Karpas-422 (cell line): ENCODE results near the gene TRIO. TPM values are rescaled to one million over a fixed set of nuclear protein-coding genes. Genes with fewer than 3 reads are reported as not detected.

ENCODE experiments used
- DNase-seq: peaks from one replicate; pipeline ENCODE4 v3.0.0-alpha.2; 2015
- H2AFZ ChIP-seq: fragments of 200-600 bp; sonication (generic); 2 replicates; pipeline ENCODE4 v1.6.1; 2014; ENCODE audit warnings: antibody characterized with exemption, low read length, mixed read lengths
- H3K27ac ChIP-seq: fragments of 200-600 bp; sonication (generic); 2 replicates; pipeline ENCODE4 v1.5.1; 2014; ENCODE audit warnings: mild to moderate bottlenecking, low read length, moderate library complexity
- H3K27me3 ChIP-seq: fragments of 200-600 bp; sonication (generic); 2 replicates; pipeline ENCODE4 v1.6.1; 2014; ENCODE audit warnings: low read length, mixed read lengths
- H3K36me3 ChIP-seq: fragments of 200-600 bp; sonication (generic); 2 replicates; pipeline ENCODE4 v1.6.1; 2014; ENCODE audit warnings: low read length, mixed read lengths; ENCODE audit not compliant: insufficient read depth
- H3K4me1 ChIP-seq: fragments of 200-600 bp; sonication (generic); 2 replicates; pipeline ENCODE4 v1.6.1; 2014; ENCODE audit warnings: mild to moderate bottlenecking, low read length, mixed read lengths
- H3K4me2 ChIP-seq: fragments of 200-600 bp; sonication (generic); 2 replicates; pipeline ENCODE4 v1.6.1; 2014; ENCODE audit warnings: low read length, low read depth, mild to moderate bottlenecking; ENCODE audit not compliant: poor library complexity, severe bottlenecking
- H3K4me3 ChIP-seq: fragments of 200-600 bp; sonication (generic); 2 replicates; pipeline ENCODE4 v1.5.1; 2014; ENCODE audit warnings: mild to moderate bottlenecking, antibody characterized with exemption, low read length, mixed read lengths
- H3K79me2 ChIP-seq: fragments of 200-600 bp; sonication (generic); 2 replicates; pipeline ENCODE4 v1.6.1; 2014; ENCODE audit warnings: mild to moderate bottlenecking, low read length, mixed read lengths
- H3K9ac ChIP-seq: fragments of 200-600 bp; sonication (generic); 2 replicates; pipeline ENCODE4 v1.6.0; 2014; ENCODE audit warnings: low read length
- H3K9me2 ChIP-seq: fragments of 200-600 bp; sonication (generic), shearing (Covaris generic); replicated peaks from 2 replicates; pipeline ENCODE4 v1.6.0; 2014; ENCODE audit warnings: mild to moderate bottlenecking, low read length, moderate library complexity; ENCODE audit not compliant: insufficient read depth
- H3K9me3 ChIP-seq: fragments of 300-700, 200-600 bp; sonication (generic); 2 replicates; pipeline ENCODE4 v1.6.1; 2014; ENCODE audit warnings: low read length, mixed read lengths
- H4K20me1 ChIP-seq: fragments of 200-600 bp; sonication (generic); 2 replicates; pipeline ENCODE4 v1.6.1; 2014; ENCODE audit warnings: mild to moderate bottlenecking, antibody characterized with exemption, low read length, low read depth; ENCODE audit not compliant: insufficient read depth
- total RNA-seq: library from RNA; depleted of rRNA; stranded (reverse); fragments of >200 nt; shearing (Covaris generic); gene quantifications from 2 replicates; pipeline ENCODE4 v1.2.3, GENCODE V29; 2014; ENCODE audit warnings: low replicate concordance

TRIO gene
- total RNA-seq, 1 experiment from 2014 or later = 0.04 TPM

DNA sequence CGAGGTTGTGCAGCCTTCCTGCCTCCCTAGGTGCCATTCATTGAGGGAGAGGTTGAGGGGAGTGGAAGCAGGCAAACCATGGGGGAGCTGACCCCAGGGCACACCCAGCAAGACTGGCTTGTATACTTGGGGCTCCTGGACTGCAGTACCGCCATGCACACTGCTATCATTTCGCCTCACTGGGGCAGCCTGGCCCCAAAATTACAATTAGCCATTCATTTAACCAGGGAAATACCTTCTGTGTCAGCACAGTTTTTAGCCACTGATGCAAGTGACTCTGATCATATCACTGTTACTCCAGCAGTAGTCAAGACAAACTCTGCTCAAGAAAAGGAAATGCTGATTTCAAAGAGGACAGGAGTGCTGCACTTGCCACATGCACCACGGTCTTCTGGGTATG is 109.7 kb downstream of the TRIO start:
- Histone ChIP-seq H4K20me1 (no peaks in the 10 kb centered on the region), H3K79me2 (no peaks in the 10 kb centered on the region), H3K9me3 (no peaks in the 10 kb centered on the region), H3K4me2 (no peak overlapping the region), H3K27me3 (no peaks in the 10 kb centered on the region), H3K4me3 (no peak overlapping the region), H3K27ac (no peak overlapping the region), H3K9me2 (no peaks in the 10 kb centered on the region), H2AFZ (no peak overlapping the region), H3K9ac (no peak overlapping the region), H3K36me3 (no peaks in the 10 kb centered on the region), H3K4me1 (no peaks in the 10 kb centered on the region)
- DNase-seq = no peak

- no peak overlapping the region for H3K4me2 ChIP-seq
- H3K79me2 ChIP-seq = no peaks in the 10 kb centered on the region
These were observed 111.5 kb downstream of the TRIO start for GRCh38 chr5:14254686-14255085.

DNA sequence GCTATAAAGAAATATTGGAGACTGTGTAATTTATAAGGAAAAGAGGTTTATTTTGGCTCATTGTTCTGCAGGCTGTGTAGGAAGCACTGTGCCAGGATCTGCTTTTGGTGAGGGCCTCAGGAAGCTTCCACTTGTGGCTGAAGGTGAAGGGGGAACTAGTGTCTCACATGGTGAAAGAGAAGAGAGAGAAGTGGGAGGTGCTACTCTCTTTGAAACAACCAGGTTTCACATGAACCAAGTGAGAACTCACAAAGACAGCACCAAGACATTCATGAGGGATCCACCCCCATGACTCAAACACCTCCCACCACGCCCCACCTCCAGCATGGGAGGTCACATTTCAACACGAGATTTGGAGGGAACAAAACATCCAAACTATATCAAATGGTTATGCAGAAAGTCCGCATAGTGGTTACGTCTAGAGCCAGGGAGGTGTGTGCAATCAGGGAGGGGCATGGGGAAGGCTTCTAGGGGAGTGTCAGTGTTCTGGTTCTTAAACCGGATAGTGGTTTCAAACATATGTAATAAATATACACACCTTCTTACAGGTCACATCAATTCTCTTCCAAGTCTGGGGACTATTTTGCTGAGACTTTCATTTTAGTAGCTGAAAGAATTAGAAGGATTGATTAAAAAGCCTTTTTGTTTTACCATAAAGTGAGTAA is 113.0 kb downstream of the TRIO start:
- DNase-seq = no peak
- H3K9me3 ChIP-seq = no peaks in the 10 kb centered on the region
- H3K9me2 ChIP-seq = no peaks in the 10 kb centered on the region
- H3K79me2 ChIP-seq = no peaks in the 10 kb centered on the region
- no peak overlapping the region for H3K4me3 ChIP-seq
- no peak overlapping the region for H3K9ac ChIP-seq
- no peak overlapping the region for H3K27ac ChIP-seq
- H3K36me3 ChIP-seq = no peaks in the 10 kb centered on the region
- no peaks in the 10 kb centered on the region for H3K4me1 ChIP-seq
- H3K27me3 ChIP-seq = no peaks in the 10 kb centered on the region
- no peak overlapping the region for H2AFZ ChIP-seq
- no peaks in the 10 kb centered on the region for H4K20me1 ChIP-seq
- no peak overlapping the region for H3K4me2 ChIP-seq

More at GRCh38 chr5:14254686-14255085, 111.5 kb downstream of the TRIO start:
- Histone ChIP-seq H2AFZ (no peak overlapping the region), H3K27me3 (no peaks in the 10 kb centered on the region), H4K20me1 (no peaks in the 10 kb centered on the region), H3K4me1 (no peaks in the 10 kb centered on the region), H3K4me3 (no peak overlapping the region), H3K9ac (no peak overlapping the region), H3K27ac (no peak overlapping the region), H3K9me2 (no peaks in the 10 kb centered on the region), H3K9me3 (no peaks in the 10 kb centered on the region), H3K36me3 (no peaks in the 10 kb centered on the region)
- no peak for DNase-seq

DNA sequence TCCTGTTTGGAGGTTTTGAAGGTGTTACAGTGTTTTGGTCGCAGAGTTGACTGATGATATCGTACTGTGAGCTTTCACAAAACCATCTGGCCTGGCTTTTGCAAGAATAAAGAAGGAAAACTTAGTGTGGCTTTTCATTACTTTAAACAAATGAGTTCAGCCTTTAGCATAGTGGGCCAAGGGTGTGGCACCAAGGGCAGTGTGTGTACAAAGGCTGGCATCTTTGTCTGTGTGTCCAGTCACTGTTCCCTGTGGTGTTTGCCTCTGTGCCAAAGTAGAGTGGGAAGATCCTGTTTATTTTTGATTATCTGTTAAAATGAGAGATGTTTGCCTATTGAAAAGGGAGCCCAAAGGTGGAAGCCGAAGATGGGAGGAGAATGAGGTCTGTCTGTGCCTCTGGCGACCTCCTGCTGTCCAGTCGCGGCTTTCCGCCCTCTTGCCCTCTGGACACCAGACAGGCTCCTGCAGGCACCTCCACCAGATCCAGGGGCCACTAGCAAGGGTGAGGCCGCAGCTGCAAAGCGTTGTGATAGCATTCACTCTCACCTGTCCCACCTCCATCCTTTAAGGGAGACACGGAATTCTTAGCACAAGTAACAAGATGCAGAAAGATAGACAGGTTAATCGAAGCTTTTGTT is 113.7 kb downstream of the TRIO start:
- Histone ChIP-seq H3K36me3 (no peaks in the 10 kb centered on the region), H3K79me2 (no peaks in the 10 kb centered on the region), H3K9me2 (no peaks in the 10 kb centered on the region), H3K4me2 (no peak overlapping the region), H3K4me3 (no peak overlapping the region), H3K4me1 (no peaks in the 10 kb centered on the region), H4K20me1 (no peaks in the 10 kb centered on the region), H3K27ac (no peak overlapping the region), H3K9ac (no peak overlapping the region), H3K9me3 (no peaks in the 10 kb centered on the region), H2AFZ (no peak overlapping the region), H3K27me3 (no peaks in the 10 kb centered on the region)
- no peak for DNase-seq

GRCh38 chr5:14257995-14258403 is 114.9 kb downstream of the TRIO start:
- H3K27me3 ChIP-seq = no peaks in the 10 kb centered on the region

GRCh38 chr5:14258840-14259239 is 115.7 kb downstream of the TRIO start:
- no peaks in the 10 kb centered on the region for H4K20me1 ChIP-seq
- DNase-seq = no peak

More at GRCh38 chr5:14257995-14258403, 114.9 kb downstream of the TRIO start:
- DNase-seq = no peak
- no peak overlapping the region for H3K9ac ChIP-seq
- no peaks in the 10 kb centered on the region for H3K9me2 ChIP-seq
- no peak overlapping the region for H3K4me2 ChIP-seq
- H3K4me1 ChIP-seq = no peaks in the 10 kb centered on the region
- H3K4me3 ChIP-seq = no peak overlapping the region
- H3K9me3 ChIP-seq = no peaks in the 10 kb centered on the region
- H3K79me2 ChIP-seq = no peaks in the 10 kb centered on the region
- no peak overlapping the region for H2AFZ ChIP-seq
- H3K27ac ChIP-seq = no peak overlapping the region
- no peaks in the 10 kb centered on the region for H4K20me1 ChIP-seq
- H3K36me3 ChIP-seq = no peaks in the 10 kb centered on the region

DNA sequence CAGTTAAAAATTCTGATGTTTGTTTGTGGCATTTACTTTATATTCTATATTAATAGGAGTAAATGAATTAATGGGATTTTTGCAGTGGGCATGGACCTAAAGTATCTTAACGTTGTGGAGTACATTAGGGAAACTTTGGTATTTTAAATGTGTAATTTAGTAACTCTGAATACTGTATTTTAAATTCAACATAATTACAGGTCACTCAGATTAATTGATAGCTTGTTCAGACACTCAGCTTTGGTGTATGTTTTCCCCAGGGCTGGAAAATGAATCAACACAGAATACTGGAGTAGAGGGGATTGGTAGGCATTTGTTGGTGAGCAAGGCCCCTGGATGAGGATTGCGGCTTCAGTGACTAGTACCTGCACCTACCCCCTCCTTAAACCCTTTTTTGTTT is 117.5 kb downstream of the TRIO start:
- H3K27ac ChIP-seq = no peak overlapping the region
- no peaks in the 10 kb centered on the region for H3K36me3 ChIP-seq
- H3K9me3 ChIP-seq = no peaks in the 10 kb centered on the region
- no peak overlapping the region for H3K4me2 ChIP-seq
- no peaks in the 10 kb centered on the region for H3K27me3 ChIP-seq
- no peak for DNase-seq
- H3K9ac ChIP-seq = no peak overlapping the region
- peaks cover 8% of the 10 kb centered on the region for H3K4me1 ChIP-seq
- no peak overlapping the region for H2AFZ ChIP-seq
- H3K9me2 ChIP-seq = no peaks in the 10 kb centered on the region
- H3K79me2 ChIP-seq = no peaks in the 10 kb centered on the region
- no peaks in the 10 kb centered on the region for H4K20me1 ChIP-seq
- H3K4me3 ChIP-seq = no peak overlapping the region

More at GRCh38 chr5:14258840-14259239, 115.7 kb downstream of the TRIO start:
- Histone ChIP-seq H3K27ac (no peak overlapping the region), H3K4me3 (no peak overlapping the region), H3K9me3 (no peaks in the 10 kb centered on the region), H3K36me3 (no peaks in the 10 kb centered on the region), H3K4me1 (no peaks in the 10 kb centered on the region), H3K27me3 (no peaks in the 10 kb centered on the region), H3K9ac (no peak overlapping the region), H3K9me2 (no peaks in the 10 kb centered on the region), H2AFZ (no peak overlapping the region), H3K79me2 (no peaks in the 10 kb centered on the region), H3K4me2 (no peak overlapping the region)

DNA sequence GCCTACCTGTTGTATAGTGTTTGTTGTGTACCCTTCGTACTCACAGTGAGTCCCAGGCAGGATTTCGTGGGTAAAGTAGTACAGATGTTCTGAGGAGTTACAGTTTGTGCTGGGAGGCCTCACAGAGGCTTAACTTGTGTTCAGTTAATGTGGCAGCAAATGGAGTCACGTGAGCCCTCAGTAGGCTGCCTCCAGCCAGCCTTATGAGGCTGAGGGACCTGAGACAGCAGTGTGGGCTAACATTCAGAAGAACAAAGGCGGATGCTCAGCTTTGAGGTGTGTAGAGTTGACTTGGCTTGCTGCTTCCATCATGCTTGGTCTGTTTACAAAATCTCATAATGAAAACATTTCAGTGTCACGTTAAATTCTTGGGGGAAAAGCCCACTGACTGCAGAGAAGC is 118.1 kb downstream of the TRIO start:
- Histone ChIP-seq H3K9me3 (no peaks in the 10 kb centered on the region), H2AFZ (no peak overlapping the region), H4K20me1 (no peaks in the 10 kb centered on the region), H3K79me2 (no peaks in the 10 kb centered on the region), H3K9me2 (no peaks in the 10 kb centered on the region), H3K27me3 (no peaks in the 10 kb centered on the region), H3K36me3 (no peaks in the 10 kb centered on the region), H3K27ac (no peak overlapping the region), H3K9ac (no peak overlapping the region), H3K4me3 (no peak overlapping the region), H3K4me1 (peaks cover 8% of the 10 kb centered on the region), H3K4me2 (no peak overlapping the region)
- no peak for DNase-seq
